Peyer's patch (tissue), 4 donors: ENCODE data around the gene CDK8.

ENCODE experiments used
- POLR2A ChIP-seq, 2 donors: fragments of 450-650 bp; IDR thresholded peaks; one replicate each; pipeline ENCODE4 v1.5.1; 2017; ENCODE audit warnings: antibody characterized with exemption in 2 of 2, mild to moderate bottlenecking in 2 of 2, moderate library complexity in 2 of 2
- TF ChIP-seq, protein P1 (sequence below), 6 experiments: fragments of 450-650 bp in 4 of 6; fragments of 200-600 bp in 2 of 6; sonication (generic) in 1 of 6; IDR thresholded peaks; one replicate each; pipeline ENCODE4 v1.5.1; 2017 to 2019; ENCODE audit warnings: antibody characterized with exemption in 6 of 6, mild to moderate bottlenecking in 3 of 6, moderate library complexity in 1 of 6

DNA sequence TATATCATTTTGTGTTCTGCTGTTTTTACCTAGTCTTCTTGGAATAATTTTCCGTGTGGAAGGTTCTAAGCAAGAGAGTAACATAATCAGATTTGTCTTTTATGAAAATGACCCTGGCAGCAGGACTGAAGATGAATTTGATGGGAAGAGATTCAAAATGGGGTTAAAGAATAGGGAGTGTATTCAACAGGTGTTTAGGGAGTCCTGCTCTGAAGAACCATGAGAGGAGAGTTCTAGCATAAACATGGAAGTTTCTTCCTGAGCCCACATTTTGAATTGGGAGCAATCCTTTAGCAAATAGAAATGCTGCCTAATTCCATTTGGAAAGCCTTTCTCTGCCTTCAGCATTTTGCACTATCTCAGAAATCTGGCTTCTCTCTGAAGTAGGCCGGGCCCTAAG lies 127.0 kb downstream of the CDK8 start:
- TF ChIP-seq POLR2A (IDR thresholded peaks at IDR 0.05) = no peak
- TF ChIP-seq, protein P1, sequence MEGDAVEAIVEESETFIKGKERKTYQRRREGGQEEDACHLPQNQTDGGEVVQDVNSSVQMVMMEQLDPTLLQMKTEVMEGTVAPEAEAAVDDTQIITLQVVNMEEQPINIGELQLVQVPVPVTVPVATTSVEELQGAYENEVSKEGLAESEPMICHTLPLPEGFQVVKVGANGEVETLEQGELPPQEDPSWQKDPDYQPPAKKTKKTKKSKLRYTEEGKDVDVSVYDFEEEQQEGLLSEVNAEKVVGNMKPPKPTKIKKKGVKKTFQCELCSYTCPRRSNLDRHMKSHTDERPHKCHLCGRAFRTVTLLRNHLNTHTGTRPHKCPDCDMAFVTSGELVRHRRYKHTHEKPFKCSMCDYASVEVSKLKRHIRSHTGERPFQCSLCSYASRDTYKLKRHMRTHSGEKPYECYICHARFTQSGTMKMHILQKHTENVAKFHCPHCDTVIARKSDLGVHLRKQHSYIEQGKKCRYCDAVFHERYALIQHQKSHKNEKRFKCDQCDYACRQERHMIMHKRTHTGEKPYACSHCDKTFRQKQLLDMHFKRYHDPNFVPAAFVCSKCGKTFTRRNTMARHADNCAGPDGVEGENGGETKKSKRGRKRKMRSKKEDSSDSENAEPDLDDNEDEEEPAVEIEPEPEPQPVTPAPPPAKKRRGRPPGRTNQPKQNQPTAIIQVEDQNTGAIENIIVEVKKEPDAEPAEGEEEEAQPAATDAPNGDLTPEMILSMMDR (IDR thresholded peaks at IDR 0.05) = no peak
